ENCODE data around the gene ZNF213.
A peak's percentile ranks its signal among the peaks of the same experiment; 100 is the strongest.
"Not testable (repeated sequence)": the region's sequence is repeated elsewhere in the genome, so short reads cannot be mapped to it uniquely, and the experiment has no call there.

Gene ZNF213

DNA sequence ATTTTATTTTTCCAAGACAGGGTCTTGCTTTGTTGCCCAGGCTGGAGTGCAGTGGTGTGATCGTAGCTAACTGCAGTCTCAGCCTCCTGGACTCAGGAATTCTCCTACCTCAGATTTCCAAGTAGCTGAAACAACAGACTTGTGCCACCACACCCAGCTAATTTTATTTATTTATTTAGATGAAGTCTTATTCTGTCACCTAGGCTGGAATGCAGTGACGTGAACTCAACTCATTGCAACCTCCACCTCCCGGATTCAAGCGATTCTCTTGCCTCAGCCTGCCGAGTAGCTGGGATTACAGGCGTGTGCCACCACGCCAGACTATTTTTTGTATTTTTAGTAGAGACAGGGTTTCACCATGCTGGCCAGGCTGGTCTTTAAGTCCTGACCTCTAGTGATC, 33.9 kb downstream of the ZNF213 start:
- not testable (repeated sequence) for H3K9ac ChIP-seq (ENCODE audit: low read length in 5 of 5); H3K36me3 ChIP-seq (ENCODE audit: control insufficient read depth in 5 of 5, insufficient read depth in 5 of 5, low read length in 5 of 5); H3K9me3 ChIP-seq (ENCODE audit: control insufficient read depth in 5 of 5, low read length in 5 of 5); H3K27ac ChIP-seq (ENCODE audit: low read depth, low read length); H3K4me3 ChIP-seq (ENCODE audit: low read depth in 1 of 5, low read length in 5 of 5)
- H3K4me1 ChIP-seq (ENCODE audit: control insufficient read depth in 5 of 5, insufficient read depth in 5 of 5, low read length in 5 of 5), result peaks cover 0 to 27% (median 20%) of the 10 kb centered on the region in 5 donors
- H3K27me3 ChIP-seq (ENCODE audit: control insufficient read depth in 5 of 5, insufficient read depth in 4 of 5, low read length in 5 of 5), result peaks cover 25 to 52% (median 41%) of the 10 kb centered on the region in 5 donors

- H3K4me3 ChIP-seq (ENCODE audit: low read depth in 1 of 5, low read length in 5 of 5), result no peak overlapping the region
- H3K9me3 ChIP-seq (ENCODE audit: control insufficient read depth in 5 of 5, low read length in 5 of 5), result no peaks in the 10 kb centered on the region
- peaks cover 40 to 70% (median 55%) of the 10 kb centered on the region in 5 donors for H3K27me3 ChIP-seq (ENCODE audit: control insufficient read depth in 5 of 5, insufficient read depth in 4 of 5, low read length in 5 of 5)
- no peak overlapping the region for H3K27ac ChIP-seq (ENCODE audit: low read depth, low read length)
- H3K4me1 ChIP-seq (ENCODE audit: control insufficient read depth in 5 of 5, insufficient read depth in 5 of 5, low read length in 5 of 5), result peaks cover 0 to 30% (median 19%) of the 10 kb centered on the region in 5 donors
- no peak overlapping the region for H3K9ac ChIP-seq (ENCODE audit: low read length in 5 of 5)
- H3K36me3 ChIP-seq (ENCODE audit: control insufficient read depth in 5 of 5, insufficient read depth in 5 of 5, low read length in 5 of 5), result no peaks in the 10 kb centered on the region
Measured at GRCh38 chr16:3170440-3171180, 35.8 kb downstream of the ZNF213 start.

DNA sequence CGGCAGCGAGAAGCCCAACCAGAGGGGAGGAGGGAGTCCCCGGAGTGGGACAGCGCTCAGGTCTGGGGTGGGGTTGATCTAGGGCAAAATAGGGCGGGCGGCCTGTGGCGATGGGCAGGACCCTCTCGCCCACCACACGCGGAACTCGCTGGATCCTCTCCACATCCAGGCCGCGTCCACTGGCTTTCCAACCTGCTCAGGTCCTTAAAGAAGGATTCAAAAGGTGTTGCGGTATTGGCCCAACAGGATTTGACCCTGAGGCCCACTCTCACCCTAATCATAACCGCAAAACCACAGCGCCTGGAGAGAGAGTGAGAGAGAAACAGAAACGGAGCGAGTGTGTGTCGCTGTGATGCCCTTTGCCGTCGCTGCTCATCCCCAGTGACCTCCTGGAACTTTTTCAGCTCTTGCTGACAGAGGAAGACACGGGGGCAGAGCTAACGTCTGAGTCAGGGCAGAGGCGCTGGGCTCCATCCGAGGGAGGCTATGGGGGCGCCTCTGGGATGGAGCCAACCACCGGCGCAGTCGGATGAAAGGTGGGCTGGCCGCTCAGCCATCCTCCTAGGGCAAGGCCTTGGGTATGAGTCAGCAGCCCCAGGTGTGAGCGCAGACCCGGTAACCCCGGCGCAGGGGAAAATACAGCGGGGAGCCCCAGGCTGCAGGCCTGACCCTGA, 36.5 kb downstream of the ZNF213 start:
- no peaks in the 10 kb centered on the region for H3K36me3 ChIP-seq (ENCODE audit: control insufficient read depth in 5 of 5, insufficient read depth in 5 of 5, low read length in 5 of 5)
- no peak overlapping the region for H3K27ac ChIP-seq (ENCODE audit: low read depth, low read length)
- peak overlapping the region in 1 of 5 donors; percentile 10 for H3K4me3 ChIP-seq (ENCODE audit: low read depth in 1 of 5, low read length in 5 of 5)
- H3K27me3 ChIP-seq (ENCODE audit: control insufficient read depth in 5 of 5, insufficient read depth in 4 of 5, low read length in 5 of 5), result peaks cover 46 to 76% (median 62%) of the 10 kb centered on the region in 5 donors
- no peak overlapping the region for H3K9ac ChIP-seq (ENCODE audit: low read length in 5 of 5)
- no peaks in the 10 kb centered on the region for H3K9me3 ChIP-seq (ENCODE audit: control insufficient read depth in 5 of 5, low read length in 5 of 5)
- H3K4me1 ChIP-seq (ENCODE audit: control insufficient read depth in 5 of 5, insufficient read depth in 5 of 5, low read length in 5 of 5), result peaks cover 0 to 27% (median 17%) of the 10 kb centered on the region in 5 donors

GRCh38 chr16:3171855-3172593, 37.2 kb downstream of the ZNF213 start:
- H3K4me3 ChIP-seq (ENCODE audit: low read depth in 1 of 5, low read length in 5 of 5), result no peak overlapping the region
- no peaks in the 10 kb centered on the region for H3K36me3 ChIP-seq (ENCODE audit: control insufficient read depth in 5 of 5, insufficient read depth in 5 of 5, low read length in 5 of 5)
- no peak overlapping the region for H3K27ac ChIP-seq (ENCODE audit: low read depth, low read length)
- peaks cover 46 to 82% (median 65%) of the 10 kb centered on the region in 5 donors for H3K27me3 ChIP-seq (ENCODE audit: control insufficient read depth in 5 of 5, insufficient read depth in 4 of 5, low read length in 5 of 5)
- peaks cover 0 to 27% (median 17%) of the 10 kb centered on the region in 5 donors for H3K4me1 ChIP-seq (ENCODE audit: control insufficient read depth in 5 of 5, insufficient read depth in 5 of 5, low read length in 5 of 5)
- no peaks in the 10 kb centered on the region for H3K9me3 ChIP-seq (ENCODE audit: control insufficient read depth in 5 of 5, low read length in 5 of 5)
- no peak overlapping the region for H3K9ac ChIP-seq (ENCODE audit: low read length in 5 of 5)

- H3K27ac ChIP-seq (ENCODE audit: low read depth, low read length), result no peak overlapping the region
- peaks cover 50 to 84% (median 67%) of the 10 kb centered on the region in 5 donors for H3K27me3 ChIP-seq (ENCODE audit: control insufficient read depth in 5 of 5, insufficient read depth in 4 of 5, low read length in 5 of 5)
- H3K4me3 ChIP-seq (ENCODE audit: low read depth in 1 of 5, low read length in 5 of 5), result no peak overlapping the region
Measured at GRCh38 chr16:3173892-3174617, 39.2 kb downstream of the ZNF213 start.

DNA sequence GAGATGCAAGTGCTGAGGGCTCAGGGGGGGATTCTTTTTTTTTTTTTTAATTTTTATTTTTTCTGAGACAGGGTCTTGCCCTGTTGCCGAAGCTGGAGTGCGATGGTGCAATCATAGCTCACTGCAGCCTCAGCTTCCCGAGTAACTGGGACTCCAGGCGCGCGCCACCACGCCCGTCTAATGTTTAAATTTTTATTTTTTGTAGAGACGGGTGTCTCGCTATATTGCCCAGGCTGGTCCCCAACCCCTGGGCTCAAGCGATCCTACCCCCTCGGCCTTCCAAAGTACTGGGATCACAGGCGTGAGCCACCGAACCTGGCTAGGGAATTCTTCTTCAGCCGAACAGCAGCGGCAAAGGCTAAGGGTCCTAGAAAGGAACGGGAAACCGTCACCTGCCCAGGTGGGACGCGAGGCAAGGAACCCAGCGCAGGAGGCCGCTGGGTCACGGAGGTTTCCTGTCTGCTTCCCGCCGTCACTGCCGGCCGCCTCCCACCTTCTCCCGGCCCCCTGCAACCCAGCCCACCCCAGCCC, 39.9 kb downstream of the ZNF213 start:
- H3K27ac ChIP-seq (ENCODE audit: low read depth, low read length), result no peak overlapping the region
- H3K27me3 ChIP-seq (ENCODE audit: control insufficient read depth in 5 of 5, insufficient read depth in 4 of 5, low read length in 5 of 5), result peaks cover 53 to 84% (median 68%) of the 10 kb centered on the region in 5 donors
- no peak overlapping the region for H3K4me3 ChIP-seq (ENCODE audit: low read depth in 1 of 5, low read length in 5 of 5)
- H3K9me3 ChIP-seq (ENCODE audit: control insufficient read depth in 5 of 5, low read length in 5 of 5), result no peaks in the 10 kb centered on the region
- peaks cover 0 to 27% (median 17%) of the 10 kb centered on the region in 5 donors for H3K4me1 ChIP-seq (ENCODE audit: control insufficient read depth in 5 of 5, insufficient read depth in 5 of 5, low read length in 5 of 5)
- no peaks in the 10 kb centered on the region for H3K36me3 ChIP-seq (ENCODE audit: control insufficient read depth in 5 of 5, insufficient read depth in 5 of 5, low read length in 5 of 5)
- H3K9ac ChIP-seq (ENCODE audit: low read length in 5 of 5), result no peak overlapping the region

More at GRCh38 chr16:3173892-3174617, 39.2 kb downstream of the ZNF213 start:
- Histone ChIP-seq H3K4me1 (ENCODE audit: control insufficient read depth in 5 of 5, insufficient read depth in 5 of 5, low read length in 5 of 5) (peaks cover 0 to 27% (median 17%) of the 10 kb centered on the region in 5 donors), H3K9ac (ENCODE audit: low read length in 5 of 5) (no peak overlapping the region), H3K9me3 (ENCODE audit: control insufficient read depth in 5 of 5, low read length in 5 of 5) (no peaks in the 10 kb centered on the region), H3K36me3 (ENCODE audit: control insufficient read depth in 5 of 5, insufficient read depth in 5 of 5, low read length in 5 of 5) (no peaks in the 10 kb centered on the region)

DNA sequence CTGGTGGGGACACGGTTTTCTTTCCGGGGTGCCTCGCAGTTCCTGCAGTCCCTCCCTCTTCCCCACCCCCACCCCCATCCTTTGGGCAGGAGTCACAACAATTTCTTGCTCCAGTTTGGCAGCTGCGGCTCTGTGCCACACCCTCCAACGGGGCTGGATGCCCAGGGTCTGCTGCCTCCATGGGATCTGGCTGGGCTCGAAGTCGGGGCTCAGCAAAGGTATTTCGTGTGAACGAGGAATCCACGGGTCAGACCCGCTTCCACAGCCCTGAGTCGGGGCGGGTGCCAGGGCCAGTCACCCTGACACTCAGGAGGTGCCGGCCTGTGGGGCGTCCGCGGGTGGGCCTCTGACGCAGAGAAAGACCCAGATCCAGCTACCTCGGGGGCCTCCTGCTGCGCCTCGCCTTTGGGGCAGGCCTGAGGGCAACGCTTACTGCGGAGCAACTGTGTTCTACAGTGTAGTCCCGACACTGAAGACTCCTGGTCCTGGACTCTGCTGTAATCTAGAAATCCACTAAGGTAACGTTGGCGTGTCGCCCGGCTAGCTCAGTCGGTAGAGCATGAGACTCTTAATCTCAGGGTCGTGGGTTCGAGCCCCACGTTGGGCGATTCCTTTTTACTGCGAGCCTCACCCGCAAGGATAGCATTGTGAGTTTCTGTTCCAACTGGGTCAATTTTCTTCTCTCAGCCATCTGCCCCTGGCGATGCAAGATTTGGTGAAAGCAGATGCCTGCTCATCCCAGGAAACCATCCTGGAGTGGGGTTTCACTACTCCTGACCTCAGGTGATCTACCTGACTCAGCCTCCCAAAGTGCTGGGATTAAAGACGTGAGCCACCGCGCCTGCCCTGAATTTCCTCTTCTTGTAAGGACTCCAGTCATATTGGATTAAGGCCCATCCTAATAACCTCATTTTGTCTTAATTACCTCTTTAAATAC, 40.6 kb downstream of the ZNF213 start:
- Histone ChIP-seq H3K4me3 (ENCODE audit: low read depth in 1 of 5, low read length in 5 of 5) (no peak overlapping the region), H3K4me1 (ENCODE audit: control insufficient read depth in 5 of 5, insufficient read depth in 5 of 5, low read length in 5 of 5) (peaks cover 0 to 24% (median 14%) of the 10 kb centered on the region in 5 donors), H3K36me3 (ENCODE audit: control insufficient read depth in 5 of 5, insufficient read depth in 5 of 5, low read length in 5 of 5) (no peaks in the 10 kb centered on the region), H3K27ac (ENCODE audit: low read depth, low read length) (no peak overlapping the region), H3K9me3 (ENCODE audit: control insufficient read depth in 5 of 5, low read length in 5 of 5) (no peaks in the 10 kb centered on the region), H3K9ac (ENCODE audit: low read length in 5 of 5) (no peak overlapping the region), H3K27me3 (ENCODE audit: control insufficient read depth in 5 of 5, insufficient read depth in 4 of 5, low read length in 5 of 5) (peaks cover 55 to 84% (median 70%) of the 10 kb centered on the region in 5 donors)

DNA sequence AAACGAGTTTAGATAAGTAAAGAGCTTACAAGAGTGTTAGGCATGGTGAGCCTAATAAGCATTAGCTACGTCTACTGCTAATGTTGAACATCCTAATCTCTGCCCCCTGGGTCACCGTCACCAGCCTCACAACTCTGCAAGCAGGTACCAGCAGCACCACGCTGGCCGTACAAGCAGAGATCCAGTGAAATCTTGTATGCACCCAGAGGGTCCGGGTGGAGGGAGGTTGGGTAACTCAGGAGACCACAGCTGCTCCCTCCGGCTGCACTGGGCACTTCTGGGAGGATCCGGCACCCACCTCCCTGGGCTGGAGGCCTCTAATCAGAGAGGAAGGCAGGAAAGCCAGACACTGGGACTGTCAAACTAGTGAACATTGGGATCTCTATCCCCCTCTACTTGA, 44.8 kb downstream of the ZNF213 start:
- no peak overlapping the region for H3K27ac ChIP-seq (ENCODE audit: low read depth, low read length)
- no peak overlapping the region for H3K4me3 ChIP-seq (ENCODE audit: low read depth in 1 of 5, low read length in 5 of 5)
- H3K4me1 ChIP-seq (ENCODE audit: control insufficient read depth in 5 of 5, insufficient read depth in 5 of 5, low read length in 5 of 5), result peaks cover 0 to 17% (median 14%) of the 10 kb centered on the region in 5 donors
- no peaks in the 10 kb centered on the region for H3K9me3 ChIP-seq (ENCODE audit: control insufficient read depth in 5 of 5, low read length in 5 of 5)
- no peaks in the 10 kb centered on the region for H3K36me3 ChIP-seq (ENCODE audit: control insufficient read depth in 5 of 5, insufficient read depth in 5 of 5, low read length in 5 of 5)
- no peak overlapping the region for H3K9ac ChIP-seq (ENCODE audit: low read length in 5 of 5)
- H3K27me3 ChIP-seq (ENCODE audit: control insufficient read depth in 5 of 5, insufficient read depth in 4 of 5, low read length in 5 of 5), result peaks cover 53 to 86% (median 70%) of the 10 kb centered on the region in 5 donors
